DMS53 treated with DMSO at 0.1 percent for 48 hours (cell line): ENCODE data around the gene CEP290.

Experiments
- DNase-seq: peaks from one replicate; lab custom pipeline; 2025; ENCODE audit not compliant: unreplicated experiment; lab: John Stamatoyannopoulos, UW

The CEP290 gene, protein sequence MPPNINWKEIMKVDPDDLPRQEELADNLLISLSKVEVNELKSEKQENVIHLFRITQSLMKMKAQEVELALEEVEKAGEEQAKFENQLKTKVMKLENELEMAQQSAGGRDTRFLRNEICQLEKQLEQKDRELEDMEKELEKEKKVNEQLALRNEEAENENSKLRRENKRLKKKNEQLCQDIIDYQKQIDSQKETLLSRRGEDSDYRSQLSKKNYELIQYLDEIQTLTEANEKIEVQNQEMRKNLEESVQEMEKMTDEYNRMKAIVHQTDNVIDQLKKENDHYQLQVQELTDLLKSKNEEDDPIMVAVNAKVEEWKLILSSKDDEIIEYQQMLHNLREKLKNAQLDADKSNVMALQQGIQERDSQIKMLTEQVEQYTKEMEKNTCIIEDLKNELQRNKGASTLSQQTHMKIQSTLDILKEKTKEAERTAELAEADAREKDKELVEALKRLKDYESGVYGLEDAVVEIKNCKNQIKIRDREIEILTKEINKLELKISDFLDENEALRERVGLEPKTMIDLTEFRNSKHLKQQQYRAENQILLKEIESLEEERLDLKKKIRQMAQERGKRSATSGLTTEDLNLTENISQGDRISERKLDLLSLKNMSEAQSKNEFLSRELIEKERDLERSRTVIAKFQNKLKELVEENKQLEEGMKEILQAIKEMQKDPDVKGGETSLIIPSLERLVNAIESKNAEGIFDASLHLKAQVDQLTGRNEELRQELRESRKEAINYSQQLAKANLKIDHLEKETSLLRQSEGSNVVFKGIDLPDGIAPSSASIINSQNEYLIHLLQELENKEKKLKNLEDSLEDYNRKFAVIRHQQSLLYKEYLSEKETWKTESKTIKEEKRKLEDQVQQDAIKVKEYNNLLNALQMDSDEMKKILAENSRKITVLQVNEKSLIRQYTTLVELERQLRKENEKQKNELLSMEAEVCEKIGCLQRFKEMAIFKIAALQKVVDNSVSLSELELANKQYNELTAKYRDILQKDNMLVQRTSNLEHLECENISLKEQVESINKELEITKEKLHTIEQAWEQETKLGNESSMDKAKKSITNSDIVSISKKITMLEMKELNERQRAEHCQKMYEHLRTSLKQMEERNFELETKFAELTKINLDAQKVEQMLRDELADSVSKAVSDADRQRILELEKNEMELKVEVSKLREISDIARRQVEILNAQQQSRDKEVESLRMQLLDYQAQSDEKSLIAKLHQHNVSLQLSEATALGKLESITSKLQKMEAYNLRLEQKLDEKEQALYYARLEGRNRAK (N-terminal part only)

DNA sequence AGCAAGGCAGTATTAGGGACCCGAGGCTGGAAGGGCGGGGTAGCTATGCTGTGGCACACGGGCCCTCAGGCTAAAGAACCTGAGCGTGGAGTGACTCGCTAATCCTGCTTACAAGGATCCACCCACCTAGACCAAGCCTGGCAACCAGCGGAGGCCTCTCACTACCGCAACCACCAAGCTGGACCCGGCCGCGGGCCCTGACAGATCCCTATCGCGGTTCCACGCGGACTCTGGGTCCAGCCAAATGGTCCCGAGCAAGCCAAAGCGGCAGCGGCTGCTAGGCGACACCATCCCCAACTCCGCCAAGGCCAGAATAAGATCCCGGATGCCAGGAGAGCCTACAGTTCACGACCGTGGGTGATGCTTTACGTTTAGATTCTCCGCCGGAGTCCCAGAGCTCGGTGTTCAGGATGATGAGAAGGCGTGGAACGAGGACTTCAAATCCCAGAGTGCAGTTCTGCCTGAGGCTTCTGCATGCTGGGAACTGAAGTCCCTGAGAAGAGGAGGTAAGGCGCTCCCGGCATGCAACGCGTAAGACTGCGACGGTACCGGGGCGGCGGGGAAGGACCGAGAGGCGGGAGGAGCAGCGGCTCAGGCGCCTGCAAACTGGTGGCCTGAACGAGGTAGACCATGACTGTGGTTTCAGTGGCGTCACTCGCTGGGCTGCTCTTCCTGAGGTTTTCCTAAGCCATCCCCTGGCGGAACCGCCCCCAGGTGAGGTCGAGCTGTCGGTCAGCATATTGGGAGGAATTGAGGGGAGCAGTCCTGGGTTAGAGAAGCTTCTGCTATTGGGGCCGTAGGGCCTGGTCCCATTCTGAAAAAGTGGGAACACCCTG is at the start of gene CEP290, which contains the start of gene TMTC3:
Gene CEP290 (minus strand): TSS at position 315 of the 836 bp plus-strand sequence. CDS start 781 bp downstream, outside the sequence.
Gene TMTC3 (plus strand): TSS at position 534 of the 836 bp plus-strand sequence. CDS start 6,009 bp downstream, outside the sequence.
- peak; percentile 100 for DNase-seq

DNA sequence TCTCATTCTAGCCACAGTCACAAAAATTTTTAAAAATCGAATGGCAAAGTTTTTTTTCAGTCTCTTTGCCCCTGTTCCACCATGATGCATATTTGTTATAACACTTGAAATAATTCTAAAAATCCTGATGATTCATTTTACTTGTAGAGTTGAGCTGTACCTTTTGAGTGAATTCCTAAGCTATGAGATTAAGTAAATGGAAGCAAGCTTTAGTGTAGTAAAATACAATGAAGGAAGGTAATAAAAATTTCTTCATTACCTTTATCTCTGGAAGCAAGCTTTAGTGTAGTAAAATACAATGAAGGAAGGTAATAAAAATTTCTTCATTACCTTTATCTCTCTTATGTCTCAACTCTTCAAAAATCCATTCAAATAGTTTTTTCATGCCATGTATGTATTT is 46.3 kb upstream of the CEP290 start:
- DNase-seq: no peak

DNA sequence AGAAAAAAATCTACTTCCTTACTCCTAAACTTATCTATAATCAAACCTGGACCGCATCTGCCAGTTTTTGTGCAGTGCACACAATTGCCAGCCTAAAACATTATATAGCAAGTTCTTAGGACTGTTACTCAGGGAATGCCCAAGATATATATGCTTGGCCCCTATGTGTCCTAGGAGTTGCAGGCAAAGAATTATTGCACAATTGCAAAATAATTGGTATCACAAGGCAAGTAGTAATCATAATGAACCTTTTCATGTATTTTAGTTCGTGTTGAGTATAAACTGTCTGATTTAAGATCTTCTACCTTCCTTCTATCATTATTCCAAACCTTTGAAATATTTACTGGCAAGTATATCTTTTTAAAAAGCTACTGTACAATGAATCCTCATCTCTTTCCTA is 45.7 kb upstream of the CEP290 start:
- DNase-seq: no peak

DNA sequence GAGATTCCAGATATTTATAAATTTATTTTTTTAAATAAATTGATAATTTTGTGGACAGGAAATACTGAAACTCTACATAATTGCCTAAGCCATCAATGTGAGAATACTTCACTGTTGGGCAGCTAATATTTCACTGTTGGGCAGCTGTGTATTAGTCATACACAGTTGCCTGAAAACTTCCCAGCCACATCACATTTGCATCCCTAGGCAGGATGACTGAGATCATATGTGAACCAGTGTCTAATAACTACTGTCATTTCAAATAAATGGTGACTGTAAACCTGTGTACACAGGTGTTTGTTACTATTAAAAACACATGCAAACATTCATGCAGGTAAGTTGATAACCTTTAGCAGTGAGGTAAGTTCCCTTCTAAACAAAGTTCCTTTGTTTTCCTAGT is 44.1 kb upstream of the CEP290 start:
- peak; percentile 68 for DNase-seq

DNA sequence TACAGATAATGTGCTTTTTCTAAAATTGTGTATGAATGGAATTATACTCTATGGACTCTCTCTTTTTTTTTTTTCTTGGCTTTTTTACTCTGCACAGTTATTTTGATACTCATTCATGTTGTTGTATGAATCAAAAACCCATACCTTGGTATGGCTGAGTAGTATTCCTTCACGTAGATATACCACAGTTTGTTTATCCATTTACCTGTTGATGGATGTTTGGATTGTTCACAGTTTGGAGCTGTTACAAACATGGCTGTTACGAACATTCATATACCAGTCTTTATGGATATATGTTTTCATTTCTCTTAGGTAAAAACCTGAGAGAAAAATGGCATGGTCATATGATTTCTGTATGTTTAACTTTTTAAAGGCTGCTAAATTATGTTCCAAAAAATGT is 43.4 kb upstream of the CEP290 start:
- no peak for DNase-seq

DNA sequence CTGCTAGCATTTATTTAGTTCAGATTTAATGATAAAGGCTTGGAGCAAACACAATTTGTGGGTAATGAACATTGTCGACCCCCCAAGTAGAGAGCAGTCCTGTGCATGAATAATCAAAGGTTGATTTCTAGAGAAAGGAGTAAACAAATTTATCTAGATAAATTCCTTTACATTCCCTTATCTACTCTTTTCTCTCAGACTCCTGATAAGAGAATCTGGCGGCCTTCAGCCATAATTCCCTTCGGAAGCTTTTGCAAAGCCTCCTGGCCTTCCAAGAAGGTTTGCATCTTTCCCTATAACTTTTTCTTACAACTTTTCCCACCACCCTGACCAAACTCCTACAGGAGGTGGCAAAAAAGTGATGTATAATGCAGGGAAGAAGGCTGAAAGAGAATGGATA is 42.3 kb upstream of the CEP290 start:
- DNase-seq: no peak

DNA sequence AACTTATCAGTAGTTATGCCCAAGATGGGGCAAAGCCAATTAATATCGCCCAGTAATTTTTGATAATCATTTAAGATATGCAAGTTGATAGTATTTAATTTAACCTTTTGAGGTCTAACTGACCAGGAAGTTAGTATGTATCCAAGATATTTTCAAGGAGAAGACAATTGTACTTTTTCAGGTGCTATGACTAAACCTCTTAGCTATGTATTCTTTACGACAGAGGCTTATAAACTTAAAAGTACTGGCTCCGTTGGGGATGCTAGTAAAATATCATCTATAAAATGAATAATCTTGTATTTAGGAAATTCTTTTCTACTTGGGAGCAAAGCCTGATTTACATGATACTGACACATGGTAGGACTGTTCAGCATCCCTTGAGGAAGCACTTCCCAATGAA is 40.5 kb upstream of the CEP290 start:
- DNase-seq: no peak

DNA sequence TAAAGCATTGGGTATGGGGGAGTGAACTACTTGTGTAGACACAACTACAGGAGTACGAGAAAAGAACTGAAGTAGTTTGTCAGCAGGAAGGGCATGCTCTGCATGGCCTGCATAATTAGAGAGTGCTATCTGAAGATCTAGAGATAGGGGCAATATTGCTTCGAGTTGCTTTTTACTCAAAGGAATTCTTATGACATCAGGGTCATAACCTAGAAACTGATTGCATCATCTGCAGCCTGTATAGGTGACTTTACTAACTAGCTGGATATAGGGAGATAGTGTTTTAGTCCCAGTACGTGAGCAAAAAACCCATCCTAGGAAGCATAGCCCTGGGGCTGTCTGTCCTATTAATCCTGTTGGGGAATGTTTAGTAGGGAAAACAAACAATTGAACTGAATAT is 40.0 kb upstream of the CEP290 start:
- no peak for DNase-seq

DNA sequence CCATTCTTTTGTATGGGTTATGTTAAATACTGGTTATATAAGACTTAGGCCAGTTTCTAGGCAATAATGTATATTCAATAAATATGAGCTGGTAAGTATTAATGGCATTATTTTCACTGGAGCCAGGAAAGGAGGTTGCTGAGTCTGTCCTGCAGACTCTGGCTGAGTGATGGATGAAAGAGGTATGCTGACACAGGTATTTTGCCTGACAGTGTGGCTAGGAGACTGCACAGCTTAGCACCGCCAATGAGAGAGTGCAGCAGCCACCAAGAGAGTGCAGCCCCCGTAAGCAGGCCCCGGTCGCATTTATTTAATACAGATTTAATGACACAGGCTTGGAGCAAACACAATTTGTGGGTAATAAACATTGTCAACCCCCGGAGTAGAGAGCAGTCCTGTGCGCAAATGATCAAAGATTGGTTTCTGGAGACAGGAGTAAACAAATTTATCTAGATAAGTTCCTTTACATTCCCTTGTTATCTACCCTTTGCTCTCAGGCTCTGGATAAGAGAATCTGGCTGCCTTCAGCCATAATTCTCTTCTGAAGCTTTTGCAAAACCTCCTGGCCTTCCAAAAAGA is 37.6 kb upstream of the CEP290 start:
- no peak for DNase-seq

DNA sequence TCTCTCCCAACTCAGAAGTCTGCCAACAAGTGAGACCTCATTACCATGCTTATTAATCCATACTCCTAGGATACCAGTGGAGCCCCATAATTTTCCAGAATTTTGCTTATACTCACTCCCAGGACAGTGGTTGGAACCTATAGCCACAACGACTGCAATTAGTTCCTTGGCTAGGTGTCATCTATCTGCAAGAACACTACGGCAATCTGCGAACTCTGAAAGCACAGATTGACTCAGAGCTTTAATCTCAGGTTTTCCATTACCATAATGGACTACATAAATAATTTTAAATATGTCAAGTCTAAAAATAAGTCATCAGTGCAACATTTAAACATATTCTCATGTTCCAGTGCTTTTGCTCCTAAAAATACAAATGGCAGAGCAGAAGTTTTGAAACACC is 33.7 kb upstream of the CEP290 start:
- DNase-seq: no peak

DNA sequence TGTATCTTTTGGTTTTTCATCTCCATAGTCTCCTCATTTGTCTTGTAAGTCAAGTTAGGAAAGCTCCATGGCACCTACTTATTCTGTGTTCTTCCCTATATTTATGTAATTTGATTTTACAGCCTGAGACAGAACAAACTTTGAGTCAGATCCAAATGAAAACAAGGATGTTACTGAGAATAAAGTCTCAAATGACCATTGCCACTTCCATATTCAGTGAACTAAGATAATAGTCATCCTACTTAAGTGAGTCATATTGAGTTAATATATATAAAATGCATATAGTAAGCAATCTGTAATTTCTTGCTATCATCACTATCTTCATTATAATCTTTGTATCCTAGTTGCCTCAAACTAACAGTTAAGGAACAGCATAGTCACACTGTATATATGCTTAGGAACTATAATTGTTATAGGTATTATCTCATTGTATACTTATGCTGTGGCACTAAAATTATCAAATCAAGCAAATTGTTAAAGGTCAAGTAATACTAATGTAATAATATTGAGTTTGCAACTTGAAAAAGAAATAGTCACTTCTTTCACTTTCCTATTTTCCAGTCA is 31.0 kb upstream of the CEP290 start:
- DNase-seq: no peak

DNA sequence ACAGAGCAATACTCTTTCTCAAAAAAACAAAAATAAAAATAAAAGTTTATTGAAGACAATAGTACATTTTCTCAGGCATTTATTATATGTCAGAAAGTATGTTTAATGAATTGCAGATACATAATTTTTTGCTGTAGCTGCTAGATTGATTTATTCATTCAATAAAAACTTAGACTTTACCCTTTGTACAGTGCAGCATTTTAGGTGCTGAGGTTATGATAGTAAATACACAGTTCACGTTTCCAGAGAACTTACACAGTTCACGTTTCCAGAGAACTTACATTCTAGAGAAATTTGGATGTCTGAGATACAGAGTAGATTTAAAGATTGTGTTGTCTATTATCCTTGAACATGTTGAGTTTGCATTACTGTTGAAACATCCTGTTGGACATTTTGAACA is 25.5 kb upstream of the CEP290 start:
- DNase-seq: no peak

DNA sequence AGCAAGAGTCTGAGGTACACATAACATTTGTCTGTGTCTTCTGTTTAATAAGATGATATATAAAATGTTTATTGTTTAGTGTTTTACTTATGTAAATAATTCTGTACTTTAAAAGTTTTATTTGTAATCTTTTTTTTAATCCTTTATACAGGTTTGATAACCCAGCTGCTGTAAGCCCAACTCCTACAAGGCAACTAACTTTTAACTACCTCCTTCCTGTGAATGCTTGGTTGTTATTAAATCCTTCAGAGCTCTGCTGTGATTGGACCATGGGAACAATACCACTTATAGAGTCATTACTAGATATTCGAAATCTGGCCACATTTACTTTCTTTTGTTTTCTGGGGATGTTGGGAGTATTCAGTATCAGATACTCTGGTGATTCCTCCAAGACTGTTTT is 24.3 kb upstream of the CEP290 start:
- no peak for DNase-seq

DNA sequence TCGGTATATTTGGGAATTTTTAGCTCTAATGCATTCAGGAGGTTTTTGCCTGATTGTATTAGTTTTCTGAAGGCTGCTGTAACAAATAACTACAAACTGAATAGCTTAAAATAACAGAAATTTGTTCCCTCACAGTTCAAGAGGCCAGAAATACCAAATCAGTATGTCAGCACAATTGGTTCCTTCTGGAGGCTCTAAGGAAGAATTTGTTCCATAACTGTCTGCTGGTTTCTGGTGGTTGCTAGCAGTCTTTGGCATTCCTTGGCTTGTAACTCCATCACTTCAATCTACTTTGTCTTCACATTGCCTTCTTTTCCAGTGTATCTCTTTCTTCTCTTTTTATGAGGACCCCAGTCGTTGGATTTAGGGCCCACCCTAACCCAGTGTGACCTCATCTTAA is 21.5 kb upstream of the CEP290 start:
- no peak for DNase-seq

DNA sequence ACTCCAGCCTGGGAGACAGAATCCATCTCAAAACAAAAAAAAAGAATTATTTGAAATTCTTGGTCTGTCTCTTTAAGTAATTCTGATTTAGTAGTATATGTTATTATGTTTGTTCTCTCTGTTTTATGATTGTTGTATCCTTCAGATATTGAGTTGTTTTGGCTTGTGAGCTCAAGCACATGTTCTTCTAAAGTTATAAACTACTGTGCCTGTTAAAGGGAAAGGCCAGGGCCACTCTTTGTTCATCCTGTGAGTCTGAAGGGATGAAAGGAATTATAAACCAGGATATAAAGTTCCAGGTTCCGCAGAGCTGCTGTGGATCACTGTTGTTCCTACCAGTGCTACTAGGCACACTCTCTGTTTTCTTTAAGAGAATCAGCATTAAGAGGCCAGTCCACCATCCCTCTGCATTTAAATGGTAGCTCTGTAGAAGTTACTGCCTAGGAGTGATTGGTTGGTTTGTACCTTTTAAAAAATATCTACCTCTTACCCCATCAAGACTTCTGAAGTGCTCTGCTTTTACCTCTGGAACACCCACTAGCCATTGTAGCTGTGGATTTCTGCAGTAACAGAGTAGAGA is 14.3 kb upstream of the CEP290 start:
- DNase-seq: no peak

DNA sequence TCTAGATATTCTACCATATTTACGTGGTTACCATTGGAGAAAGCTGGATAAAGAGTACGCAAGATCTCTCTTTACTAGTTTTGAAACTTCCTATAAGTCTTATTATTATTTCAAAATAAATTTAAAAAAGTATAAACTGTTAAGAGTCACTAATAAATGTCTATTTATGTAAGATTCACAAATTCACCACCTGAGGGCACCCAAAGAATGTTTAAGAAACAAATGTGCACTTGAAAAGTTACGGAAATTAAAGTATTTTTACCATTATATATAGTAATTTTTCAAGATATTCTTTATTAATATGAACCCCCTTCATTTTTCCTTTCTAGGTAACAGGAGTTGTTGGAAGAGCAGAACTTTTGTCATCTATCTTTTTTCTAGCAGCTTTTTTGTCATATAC is 12.1 kb upstream of the CEP290 start:
- DNase-seq: no peak

DNA sequence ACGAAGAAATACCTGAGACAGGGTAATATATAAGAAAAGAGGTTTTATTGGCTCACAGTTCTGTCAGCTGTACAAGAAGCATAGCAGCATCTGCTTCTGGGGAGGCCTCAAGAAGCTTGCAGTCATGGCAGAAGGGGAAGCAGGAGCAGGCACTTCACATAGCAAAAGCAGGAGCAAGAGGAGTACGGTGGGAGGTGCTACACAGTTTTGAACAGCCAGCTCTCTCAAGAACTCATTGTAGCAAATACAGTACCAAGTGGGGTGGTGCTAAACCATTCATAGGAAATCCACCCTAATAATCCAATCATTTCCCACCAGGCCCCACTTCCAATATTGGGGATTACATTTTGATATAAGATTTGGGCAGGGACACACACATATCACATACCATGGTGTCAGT is 8.2 kb upstream of the CEP290 start:
- DNase-seq: no peak

DNA sequence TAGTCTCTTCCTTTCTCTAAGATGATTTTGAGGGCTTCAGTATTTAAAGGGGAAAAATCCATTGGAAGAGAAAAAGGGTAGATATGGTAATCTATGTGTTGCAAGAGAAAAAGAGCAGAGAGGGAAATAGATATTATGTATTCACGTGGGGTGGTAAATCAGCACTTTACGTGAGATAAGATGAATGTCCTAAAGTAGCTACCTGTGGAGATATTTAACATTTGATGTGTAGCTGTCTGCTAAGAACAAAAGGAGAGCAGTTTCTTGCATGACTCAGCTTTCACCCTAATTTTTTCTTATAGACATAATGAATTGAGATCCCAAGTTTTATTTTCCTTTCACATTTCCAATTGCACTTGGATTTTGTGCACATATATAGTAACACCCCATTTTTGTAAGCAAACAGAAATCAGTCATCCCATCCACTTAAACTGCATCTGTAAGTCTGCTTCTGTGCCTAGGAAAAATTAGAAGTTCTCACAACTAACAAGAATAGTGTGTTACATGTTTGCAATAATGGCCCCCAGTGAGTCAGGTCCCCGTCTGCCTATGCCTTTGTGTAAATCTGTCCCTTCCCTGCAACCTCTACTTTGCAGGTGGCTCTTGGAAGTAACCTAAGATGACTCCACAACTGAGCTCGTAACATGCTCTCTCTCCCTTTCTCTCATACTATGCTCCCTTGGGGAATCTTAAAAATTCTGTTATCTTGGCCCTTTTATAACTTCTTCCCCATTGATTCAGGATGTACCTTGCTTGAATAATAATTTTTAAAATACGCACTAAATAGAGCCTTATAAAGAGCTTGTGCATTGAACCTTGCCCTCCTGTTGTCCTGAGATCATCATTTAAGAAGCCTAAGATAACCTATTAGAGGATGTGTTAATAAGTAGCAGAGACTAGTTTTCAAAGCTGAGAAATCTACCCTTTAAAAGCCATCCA is 3.9 kb upstream of the CEP290 start:
- DNase-seq: no peak
